Measurements from ENCODE around the gene ATF6. TPM values are rescaled to one million over a fixed set of nuclear protein-coding genes. Genes with fewer than 3 reads are reported as not detected.

The ATF6 gene
- total and polyA plus RNA-seq, 9 of the 15 experiments (the other 6 are each of a cell fraction or from before 2014, with no cell fraction given) = 11.7 to 32.4 (median 20.4) TPM

DNA sequence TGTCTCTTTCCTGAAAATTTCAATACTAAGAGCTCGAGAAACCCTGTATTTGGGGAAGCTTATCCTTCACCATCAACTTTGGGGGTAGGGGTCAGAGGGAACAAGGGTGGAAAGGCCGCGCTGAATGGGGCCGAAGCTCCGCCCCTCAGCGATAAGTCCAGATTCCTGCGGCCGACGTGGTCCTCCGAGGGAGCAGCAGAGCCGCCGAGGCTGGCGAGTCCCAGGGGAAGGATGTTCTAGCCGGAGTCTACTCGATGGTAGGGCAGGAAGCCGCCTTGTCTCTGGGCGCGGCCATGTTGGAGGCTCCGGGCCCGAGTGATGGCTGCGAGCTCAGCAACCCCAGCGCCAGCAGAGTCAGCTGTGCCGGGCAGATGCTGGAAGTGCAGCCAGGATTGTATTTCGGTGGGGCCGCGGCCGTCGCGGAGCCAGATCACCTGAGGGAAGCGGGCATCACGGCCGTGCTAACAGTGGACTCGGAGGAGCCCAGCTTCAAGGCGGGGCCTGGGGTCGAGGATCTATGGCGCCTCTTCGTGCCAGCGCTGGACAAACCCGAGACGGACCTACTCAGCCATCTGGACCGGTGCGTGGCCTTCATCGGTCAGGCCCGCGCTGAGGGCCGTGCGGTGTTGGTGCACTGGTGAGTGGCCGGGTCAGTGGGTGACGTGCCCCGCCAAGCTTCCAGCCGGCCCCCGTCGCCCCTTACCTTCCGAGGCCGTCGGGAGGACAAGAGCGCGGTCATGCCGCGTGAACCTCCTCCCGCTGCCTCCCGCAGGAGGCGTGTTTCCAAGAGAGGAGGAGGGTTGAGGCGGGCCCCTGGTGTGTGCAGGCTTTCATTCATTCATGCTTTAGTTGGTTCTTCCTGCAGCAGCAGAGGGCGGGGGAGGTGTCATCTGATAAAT, 16.4 kb upstream of the ATF6 start, which contains the start of gene DUSP12 (continued):
- TF ChIP-seq CGGBP1 (CRISPR knock-in tag; IDR thresholded peaks at IDR 0.05) = no peak
- no peak for TF ChIP-seq NFIX (CRISPR knock-in tag; IDR thresholded peaks at IDR 0.05; ENCODE audit: low read depth)
- TF ChIP-seq TBL1XR1 (IDR thresholded peaks at IDR 0.05; ENCODE audit: low read length in 2 of 2) = peak in 1 of 2 experiments; percentile 31; a peak in 1 of 4 replicates
- TF ChIP-seq HEY1 (CRISPR knock-in tag; IDR thresholded peaks at IDR 0.05; ENCODE audit: borderline replicate concordance) = no peak
- TF ChIP-seq ZBTB1 (CRISPR knock-in tag; IDR thresholded peaks at IDR 0.05; ENCODE audit: borderline replicate concordance, low read depth) = no peak; the same call in 1 of the 2 replicates
- no peak for TF ChIP-seq ZNF507 (tag; conservative IDR thresholded peaks at IDR 0.05)
- no peak for TF ChIP-seq PTBP1 (IDR thresholded peaks at IDR 0.05; ENCODE audit: low read depth, low read length)
- no peak for TF ChIP-seq XRCC4 (IDR thresholded peaks at IDR 0.05; ENCODE audit: extremely low read depth, insufficient read depth, insufficient read length)
- TF ChIP-seq SAFB2 (IDR thresholded peaks at IDR 0.05; ENCODE audit: borderline replicate concordance, low read depth, low read length, severe bottlenecking) = no peak
- TF ChIP-seq GTF2F1 (IDR thresholded peaks at IDR 0.05; ENCODE audit: low read depth, low read length) = no peak
- TF ChIP-seq CAMTA2 (CRISPR knock-in tag; conservative IDR thresholded peaks at IDR 0.05) = no peak; the same call in 1 of the 2 replicates
- TF ChIP-seq CHCHD3 (CRISPR knock-in tag; IDR thresholded peaks at IDR 0.05) = no peak
- no peak for TF ChIP-seq CEBPG (CRISPR knock-in tag; IDR thresholded peaks at IDR 0.05)
- TF ChIP-seq CEBPG (tag; conservative IDR thresholded peaks at IDR 0.05 in 1 of 2, IDR thresholded peaks at IDR 0.05 in 1 of 2) = no peak
- TF ChIP-seq NR2F6 (CRISPR knock-in tag; IDR thresholded peaks at IDR 0.05) = no peak
- TF ChIP-seq, protein P1, sequence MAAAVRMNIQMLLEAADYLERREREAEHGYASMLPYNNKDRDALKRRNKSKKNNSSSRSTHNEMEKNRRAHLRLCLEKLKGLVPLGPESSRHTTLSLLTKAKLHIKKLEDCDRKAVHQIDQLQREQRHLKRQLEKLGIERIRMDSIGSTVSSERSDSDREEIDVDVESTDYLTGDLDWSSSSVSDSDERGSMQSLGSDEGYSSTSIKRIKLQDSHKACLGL (CRISPR knock-in tag; IDR thresholded peaks at IDR 0.05; ENCODE audit: borderline replicate concordance, poor library complexity, severe bottlenecking) = peak; percentile 79
- no peak for TF ChIP-seq ZNF212 (CRISPR knock-in tag; IDR thresholded peaks at IDR 0.05)
- no peak for TF ChIP-seq ZNF780A (CRISPR knock-in tag; IDR thresholded peaks at IDR 0.05)
- TF ChIP-seq CTBP1 (IDR thresholded peaks at IDR 0.05; ENCODE audit: borderline replicate concordance) = peak; percentile 73
- no peak for TF ChIP-seq NELFE (IDR thresholded peaks at IDR 0.05; ENCODE audit: insufficient read depth, insufficient read length)
- no peak for TF ChIP-seq U2AF2 (optimal IDR thresholded peaks at IDR 0.05; ENCODE audit: low read depth, low read length)
- peak; percentile 17; the same call in 1 of the 2 replicates for TF ChIP-seq ETV5 (CRISPR knock-in tag; IDR thresholded peaks at IDR 0.05; ENCODE audit: low read depth)
- 0 out of 2 replicates have a peak, but pooled peaks have one; percentile 86 for TF ChIP-seq SREBF2 (CRISPR knock-in tag; IDR thresholded peaks at IDR 0.05)
- TF ChIP-seq, protein P2, sequence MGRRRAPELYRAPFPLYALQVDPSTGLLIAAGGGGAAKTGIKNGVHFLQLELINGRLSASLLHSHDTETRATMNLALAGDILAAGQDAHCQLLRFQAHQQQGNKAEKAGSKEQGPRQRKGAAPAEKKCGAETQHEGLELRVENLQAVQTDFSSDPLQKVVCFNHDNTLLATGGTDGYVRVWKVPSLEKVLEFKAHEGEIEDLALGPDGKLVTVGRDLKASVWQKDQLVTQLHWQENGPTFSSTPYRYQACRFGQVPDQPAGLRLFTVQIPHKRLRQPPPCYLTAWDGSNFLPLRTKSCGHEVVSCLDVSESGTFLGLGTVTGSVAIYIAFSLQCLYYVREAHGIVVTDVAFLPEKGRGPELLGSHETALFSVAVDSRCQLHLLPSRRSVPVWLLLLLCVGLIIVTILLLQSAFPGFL (CRISPR knock-in tag; IDR thresholded peaks at IDR 0.05) = no peak
- TF ChIP-seq, protein P3, sequence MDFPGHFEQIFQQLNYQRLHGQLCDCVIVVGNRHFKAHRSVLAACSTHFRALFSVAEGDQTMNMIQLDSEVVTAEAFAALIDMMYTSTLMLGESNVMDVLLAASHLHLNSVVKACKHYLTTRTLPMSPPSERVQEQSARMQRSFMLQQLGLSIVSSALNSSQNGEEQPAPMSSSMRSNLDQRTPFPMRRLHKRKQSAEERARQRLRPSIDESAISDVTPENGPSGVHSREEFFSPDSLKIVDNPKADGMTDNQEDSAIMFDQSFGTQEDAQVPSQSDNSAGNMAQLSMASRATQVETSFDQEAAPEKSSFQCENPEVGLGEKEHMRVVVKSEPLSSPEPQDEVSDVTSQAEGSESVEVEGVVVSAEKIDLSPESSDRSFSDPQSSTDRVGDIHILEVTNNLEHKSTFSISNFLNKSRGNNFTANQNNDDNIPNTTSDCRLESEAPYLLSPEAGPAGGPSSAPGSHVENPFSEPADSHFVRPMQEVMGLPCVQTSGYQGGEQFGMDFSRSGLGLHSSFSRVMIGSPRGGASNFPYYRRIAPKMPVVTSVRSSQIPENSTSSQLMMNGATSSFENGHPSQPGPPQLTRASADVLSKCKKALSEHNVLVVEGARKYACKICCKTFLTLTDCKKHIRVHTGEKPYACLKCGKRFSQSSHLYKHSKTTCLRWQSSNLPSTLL (IDR thresholded peaks at IDR 0.05) = no peak
- TF ChIP-seq ZNF184 (CRISPR knock-in tag; IDR thresholded peaks at IDR 0.05) = no peak
